ENCODE data around the gene WIPF3.

The WIPF3 gene

DNA sequence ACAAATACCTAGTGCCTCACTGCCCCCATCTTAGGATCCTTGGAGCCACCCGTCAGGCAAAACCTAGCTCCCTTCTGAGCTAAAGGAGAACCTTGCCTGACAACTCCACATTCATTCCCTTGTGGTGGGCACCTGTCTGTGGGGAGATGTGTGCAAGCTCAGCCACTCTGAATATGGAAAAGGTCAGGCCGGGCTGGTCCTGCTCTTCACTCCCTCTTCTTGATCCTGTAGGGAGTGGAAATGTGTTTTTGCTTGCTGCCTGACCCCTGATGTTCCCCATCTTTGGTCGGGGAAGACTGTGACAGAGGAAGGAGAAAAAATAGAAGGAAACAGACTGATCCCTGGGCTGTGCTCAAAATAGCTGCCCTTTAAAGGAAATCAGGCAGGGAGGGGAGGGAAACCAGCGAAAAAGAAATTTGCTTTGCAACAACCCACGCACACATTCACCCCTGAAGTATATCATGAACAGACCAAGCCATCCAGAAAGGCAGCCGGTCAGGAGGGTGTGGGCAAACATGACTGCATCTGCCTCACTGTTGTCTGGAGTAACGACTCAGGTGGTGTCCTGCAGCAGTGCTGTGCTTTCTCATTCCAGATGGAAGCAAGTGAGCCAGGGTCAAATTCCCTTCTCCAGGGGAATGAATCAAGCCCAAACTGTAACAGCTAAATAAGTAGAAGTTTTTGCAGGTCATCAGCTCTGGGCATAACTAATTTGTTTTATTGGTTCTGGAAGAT is 109.3 kb downstream of the WIPF3 start:
- no peak for DNase-seq (ENCODE audit: low spot score)

DNA sequence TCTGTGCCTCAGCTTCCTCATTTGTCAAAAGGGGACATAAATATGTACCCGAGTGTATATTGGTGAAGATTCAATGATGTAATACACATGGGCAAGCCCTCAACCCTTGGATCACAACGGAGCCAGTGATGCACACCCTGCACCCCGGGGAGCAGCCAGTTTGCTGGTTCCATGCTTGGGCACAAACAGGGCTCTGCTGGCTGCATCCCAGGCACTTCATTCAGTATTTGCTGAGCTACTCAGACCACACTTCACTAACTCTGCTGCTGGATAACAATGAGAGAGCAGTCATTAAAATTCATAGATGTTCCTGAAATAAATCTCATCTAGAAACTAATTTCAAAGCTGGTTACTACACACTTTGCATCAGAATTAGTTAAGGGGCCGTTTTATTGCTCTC is 111.3 kb downstream of the WIPF3 start:
- peak; percentile 44 for DNase-seq (ENCODE audit: low spot score)

DNA sequence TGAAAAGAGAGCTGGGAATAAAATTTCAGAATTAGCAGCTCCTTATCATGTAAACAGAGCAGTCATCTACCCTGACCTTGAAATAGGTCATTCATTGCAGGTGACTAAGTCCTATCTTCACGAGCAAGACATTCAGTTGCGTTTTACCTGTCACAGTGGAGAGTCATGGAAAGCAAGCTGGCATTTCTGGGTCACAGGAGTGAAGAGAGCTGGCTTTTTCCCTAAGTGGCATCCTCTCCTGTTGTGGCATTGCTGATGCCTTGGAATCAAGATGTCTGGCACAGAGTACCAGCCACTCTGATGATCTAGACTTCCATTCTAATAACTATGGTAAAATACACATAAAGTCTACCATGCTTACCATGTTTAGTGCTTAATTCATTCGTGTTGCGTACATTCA is 112.5 kb downstream of the WIPF3 start:
- no peak for DNase-seq (ENCODE audit: low spot score)

DNA sequence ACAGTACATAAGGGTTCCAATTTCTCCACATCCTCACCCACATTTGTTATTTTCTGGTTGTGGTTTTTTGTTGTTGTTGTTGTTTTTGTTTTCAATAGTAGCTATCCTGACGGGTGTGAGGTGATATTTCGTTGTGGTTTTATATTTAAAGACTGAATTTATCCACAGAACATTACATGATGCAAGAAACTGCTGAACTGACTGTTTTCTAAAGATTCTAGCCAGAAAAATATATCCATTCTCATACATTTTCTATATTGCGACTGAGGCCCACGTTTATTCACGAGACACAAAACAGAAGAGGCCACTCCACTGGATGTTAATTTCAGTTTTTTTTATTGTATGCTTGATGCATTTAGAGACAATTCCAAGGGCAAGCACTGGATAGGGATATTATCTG is 113.5 kb downstream of the WIPF3 start:
- no peak for DNase-seq (ENCODE audit: low spot score)

DNA sequence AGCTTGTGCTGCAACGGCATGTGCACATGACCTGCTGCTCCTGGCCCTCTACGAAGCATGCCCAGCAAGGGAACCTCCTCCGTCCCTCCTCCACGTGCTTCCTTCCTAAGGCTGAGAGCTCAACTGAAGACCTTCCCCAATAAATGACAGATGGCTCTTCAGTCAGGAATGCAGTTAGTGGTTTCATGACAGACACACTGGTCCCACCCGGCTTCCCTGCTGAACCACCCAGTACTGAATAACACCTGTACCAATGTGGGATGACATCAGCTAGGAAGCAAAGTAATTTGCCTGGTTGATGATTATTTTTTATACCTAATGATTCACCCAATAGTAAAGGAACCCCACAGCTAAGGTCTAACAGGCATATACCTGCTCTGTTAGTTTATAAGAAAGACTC is 114.2 kb downstream of the WIPF3 start:
- DNase-seq (ENCODE audit: low spot score), result no peak

DNA sequence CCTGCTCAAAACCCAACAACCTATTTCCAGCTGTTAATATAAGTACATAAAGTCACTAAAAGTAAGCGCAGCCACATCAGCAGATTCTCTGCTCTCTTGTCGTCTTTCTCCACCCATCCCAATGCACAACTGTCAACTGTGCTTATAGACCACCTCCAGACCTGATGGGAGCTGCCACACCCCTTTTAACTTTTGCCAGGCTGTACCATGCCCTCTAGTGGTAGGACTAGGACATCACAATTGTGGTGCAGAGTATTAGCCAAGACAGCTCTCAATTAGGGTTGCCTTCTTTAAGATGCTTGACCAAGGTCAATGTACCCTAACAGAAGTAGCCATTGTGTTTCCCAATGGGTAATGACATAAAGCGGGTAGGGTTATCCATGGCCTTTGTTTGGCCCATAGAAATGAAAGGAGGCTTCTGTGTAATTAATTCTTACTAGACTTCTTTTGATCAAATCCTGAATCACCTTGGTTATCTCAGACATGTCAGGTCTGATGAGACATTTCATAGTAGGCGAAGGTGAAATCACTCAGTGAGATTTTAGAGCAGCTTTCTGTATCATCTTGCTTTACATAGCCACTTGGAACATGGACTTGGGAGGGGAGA is 115.2 kb downstream of the WIPF3 start:
- peak; percentile 69 for DNase-seq (ENCODE audit: low spot score)

DNA sequence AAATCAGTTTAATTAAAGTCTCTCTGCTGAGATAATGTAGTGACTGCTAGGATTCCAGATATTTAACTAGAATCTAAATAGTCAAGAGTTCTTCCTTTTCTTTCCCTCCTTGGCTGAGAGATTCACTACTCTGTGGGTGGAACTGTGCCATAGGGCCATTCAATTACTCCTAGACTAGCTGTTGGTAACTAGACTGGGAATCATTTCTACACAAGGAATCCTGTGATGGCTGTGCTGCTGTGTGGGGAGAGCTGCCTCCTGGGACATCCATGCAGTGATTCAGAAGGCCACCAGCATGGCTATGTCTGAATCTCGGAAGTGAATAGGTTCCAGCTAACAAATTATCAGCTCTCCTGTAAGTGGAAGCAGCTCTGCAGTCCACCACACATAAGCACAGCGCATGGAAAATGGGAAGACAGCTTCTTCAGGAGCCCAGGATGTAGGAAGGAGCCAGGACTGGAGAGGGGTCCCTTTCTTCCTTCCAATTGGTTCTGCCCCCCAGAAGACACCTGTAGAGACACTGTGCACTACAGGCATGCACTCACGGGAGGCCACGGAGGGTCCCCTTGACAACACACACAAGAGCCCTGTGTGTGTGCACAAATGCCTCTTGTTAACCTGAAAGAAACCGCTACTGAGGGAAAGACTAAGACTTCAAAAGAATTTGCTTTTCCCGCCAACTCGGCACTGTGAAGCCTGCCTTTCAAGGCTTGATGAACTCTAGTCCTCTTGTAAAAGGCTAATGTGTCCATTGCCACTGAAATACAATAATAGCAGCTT is 116.8 kb downstream of the WIPF3 start:
- no peak for DNase-seq (ENCODE audit: low spot score)

DNA sequence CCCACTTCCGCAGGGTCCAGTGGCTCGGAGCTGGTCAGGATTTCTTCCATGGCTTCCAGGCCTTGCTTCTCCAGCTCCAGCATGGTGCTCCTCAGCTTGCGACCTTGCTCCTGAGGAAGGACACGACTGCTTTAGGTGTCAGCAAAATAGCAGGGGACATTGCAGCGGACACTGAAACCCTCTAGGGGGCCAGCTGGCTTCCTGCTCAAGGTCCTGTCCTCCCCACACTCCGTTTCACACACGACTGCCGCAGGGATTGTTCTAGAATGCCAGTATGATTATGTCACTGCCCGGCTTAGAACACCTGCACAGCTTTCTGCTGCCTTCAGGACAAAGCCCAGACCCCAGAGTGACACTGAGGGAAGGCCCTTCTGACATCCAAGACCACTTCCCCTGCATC is 117.7 kb downstream of the WIPF3 start:
- DNase-seq (ENCODE audit: low spot score), result no peak

DNA sequence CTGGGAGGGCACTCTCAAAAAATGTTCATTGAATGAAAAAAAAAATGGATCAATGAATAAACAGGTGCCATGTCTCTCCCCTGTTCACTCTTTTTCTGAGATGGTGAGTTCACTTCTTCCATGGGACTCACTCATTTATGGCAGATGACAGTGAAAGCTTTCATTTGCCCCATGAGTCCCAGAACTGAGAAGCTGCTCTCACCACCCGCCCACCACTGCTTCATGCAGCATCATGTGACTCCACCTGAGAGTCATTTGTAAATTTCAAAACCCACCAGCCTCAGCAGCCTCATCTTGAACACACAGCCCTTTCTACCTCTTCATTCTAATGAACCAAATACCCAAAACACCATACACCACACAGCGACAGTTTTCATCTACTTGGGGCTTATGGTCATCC is 118.4 kb downstream of the WIPF3 start:
- no peak for DNase-seq (ENCODE audit: low spot score)

DNA sequence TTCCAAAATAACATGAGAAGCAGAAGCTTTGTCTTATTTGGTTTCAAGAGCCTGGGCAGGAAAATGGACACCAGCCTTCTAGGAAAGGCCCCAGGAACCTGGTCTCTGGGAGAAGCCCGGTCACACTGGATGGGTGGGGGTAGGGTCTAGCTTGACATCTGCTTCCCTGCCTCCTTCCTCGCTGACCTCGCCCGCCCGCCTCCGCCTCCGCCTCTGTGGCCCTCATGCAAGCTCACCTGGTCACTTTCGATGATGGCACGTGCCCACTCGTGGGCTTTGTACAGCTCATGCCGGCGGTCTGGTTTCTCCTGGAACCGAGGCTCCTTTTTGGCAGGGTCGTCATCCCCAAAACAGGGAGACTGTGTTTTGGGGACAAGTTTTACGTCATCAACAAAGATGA is 119.9 kb downstream of the WIPF3 start:
- DNase-seq (ENCODE audit: low spot score), result no peak

DNA sequence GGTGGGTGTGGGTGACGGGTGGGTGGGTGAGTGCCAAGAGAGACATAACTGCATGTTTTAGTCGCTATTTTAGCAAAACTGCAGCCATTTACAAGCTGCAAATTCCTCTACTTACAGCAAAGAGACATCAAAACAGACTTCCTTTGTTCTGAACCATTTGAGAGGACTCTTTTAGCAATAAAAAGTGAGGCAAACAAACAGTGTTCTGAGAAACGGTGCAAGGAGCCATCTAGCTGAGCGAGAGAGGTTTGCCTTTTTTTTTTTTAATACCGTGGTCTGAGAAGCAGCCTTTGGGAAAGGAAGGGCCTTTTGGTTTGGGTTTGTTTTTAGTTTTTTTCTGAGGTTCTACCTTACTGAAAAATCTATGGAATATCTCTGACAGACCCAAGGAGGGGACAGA is 120.4 kb downstream of the WIPF3 start:
- DNase-seq (ENCODE audit: low spot score), result no peak

DNA sequence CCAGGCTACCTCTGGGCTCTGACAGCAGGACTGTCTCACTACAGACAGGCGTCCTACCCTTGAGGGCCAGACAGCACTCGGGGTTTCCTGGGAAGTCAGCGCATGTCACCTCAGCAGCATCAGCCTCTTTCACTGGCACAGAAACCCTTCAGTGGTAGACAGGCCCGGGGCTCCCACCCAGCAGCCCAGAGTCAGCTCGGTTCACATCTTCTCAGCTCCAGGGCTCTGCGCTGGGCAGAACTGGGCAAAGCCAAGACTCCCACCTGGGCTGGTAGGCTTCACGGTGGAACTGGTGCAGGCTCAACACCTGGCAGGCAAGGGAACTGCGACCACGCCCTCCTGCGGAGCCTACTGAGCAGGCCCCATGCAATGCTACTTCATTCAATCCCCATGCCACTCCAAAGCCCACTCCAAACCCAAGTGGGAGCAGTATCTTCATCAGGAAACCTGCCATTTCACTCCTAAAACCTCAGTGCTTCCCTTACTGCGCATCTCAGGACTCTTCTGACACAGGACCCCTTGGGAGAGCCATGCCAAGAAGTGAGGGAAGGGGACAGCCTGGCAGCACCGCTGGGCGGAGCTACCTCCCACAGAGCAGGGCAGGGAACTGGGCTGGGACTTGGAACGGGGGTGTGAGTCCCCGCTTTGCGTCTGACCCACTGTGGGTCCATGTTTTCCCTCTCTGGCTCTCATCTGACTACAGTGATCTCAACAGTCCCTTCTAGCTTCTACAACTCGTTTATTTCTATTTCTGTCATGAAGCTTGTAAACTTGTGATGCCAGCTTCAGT is 122.9 kb downstream of the WIPF3 start:
- no peak for DNase-seq (ENCODE audit: low spot score)

DNA sequence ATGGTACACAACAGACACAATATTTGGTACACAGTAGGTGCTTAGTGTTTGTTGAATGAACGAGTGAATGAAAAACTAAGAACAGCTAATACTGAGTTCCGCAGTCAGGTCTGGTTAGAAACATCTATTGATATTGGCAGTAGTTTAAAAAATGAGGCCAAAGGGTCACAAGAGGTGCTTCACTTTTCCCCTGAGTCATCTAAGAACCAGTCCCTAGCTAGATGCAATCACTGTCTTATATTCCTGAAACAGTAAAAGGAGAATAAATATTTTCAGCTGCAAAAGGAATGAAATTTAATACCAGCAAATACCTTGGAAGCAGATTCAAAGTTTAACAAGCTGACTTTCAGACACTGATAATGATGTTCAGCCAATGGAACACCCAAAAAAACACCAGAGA is 128.8 kb downstream of the WIPF3 start:
- no peak for DNase-seq (ENCODE audit: low spot score)

DNA sequence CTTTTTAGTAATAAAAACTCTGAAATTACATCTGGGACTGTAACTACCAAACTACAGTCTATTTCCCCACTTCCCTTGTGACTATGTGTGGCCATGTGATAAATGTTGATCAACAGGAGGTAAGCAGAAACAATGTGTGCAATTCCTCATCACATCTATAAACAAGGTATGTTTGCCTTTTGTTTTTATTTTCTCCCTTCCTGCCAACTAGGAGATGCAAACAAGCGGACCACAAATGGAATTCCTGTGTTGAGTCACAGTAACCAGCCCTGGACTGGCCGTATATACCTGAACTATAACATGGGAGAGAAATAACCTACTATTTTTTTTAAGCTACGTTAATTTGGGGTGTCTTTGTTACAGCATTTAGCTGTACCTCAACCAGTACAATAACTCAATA is 130.8 kb downstream of the WIPF3 start:
- DNase-seq (ENCODE audit: low spot score), result no peak

DNA sequence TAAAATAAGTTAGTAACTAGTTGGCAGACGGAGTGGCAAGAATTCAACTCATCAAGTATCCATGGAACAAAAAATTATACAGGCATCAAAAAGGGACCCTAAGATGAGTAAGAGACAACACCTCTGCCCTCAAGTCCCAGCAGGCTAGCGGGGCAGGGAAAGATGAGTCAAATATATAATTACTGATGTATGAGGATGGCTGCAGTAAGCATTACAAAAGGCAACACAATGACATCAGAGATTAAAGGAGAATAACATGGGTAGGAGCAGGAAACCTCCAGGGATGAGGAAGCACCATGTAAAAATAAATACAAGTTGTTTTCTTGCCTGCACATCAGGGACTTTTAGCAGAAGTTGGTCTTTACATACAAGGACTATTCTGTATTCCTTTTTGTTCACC is 133.9 kb downstream of the WIPF3 start:
- no peak for DNase-seq (ENCODE audit: low spot score)

DNA sequence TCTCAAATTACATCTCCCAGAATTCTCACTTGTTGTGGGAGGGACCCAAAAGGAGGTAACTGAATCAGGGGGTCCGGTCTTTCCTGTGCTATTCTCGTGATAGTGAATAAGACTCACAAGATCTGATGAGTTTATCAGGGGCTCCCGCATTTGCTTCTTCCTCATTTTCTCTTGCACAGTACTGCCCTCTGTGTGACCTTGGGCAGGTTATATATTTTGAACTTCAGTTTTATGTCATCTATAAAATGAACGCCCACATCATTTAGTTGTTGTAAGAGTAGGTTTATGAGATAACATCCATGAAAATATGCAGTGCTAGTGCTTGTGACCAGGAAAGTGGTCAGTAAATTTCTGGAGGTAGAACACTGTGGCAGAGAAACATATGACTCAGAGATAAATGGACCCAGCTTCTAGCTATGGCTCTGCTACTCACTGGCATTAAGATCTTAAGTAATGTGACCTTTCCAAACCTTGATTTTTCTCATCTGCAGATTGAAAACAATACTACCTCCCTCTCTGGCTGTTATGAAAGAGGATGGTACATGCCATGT is 139.0 kb downstream of the WIPF3 start:
- no peak for DNase-seq (ENCODE audit: low spot score)

DNA sequence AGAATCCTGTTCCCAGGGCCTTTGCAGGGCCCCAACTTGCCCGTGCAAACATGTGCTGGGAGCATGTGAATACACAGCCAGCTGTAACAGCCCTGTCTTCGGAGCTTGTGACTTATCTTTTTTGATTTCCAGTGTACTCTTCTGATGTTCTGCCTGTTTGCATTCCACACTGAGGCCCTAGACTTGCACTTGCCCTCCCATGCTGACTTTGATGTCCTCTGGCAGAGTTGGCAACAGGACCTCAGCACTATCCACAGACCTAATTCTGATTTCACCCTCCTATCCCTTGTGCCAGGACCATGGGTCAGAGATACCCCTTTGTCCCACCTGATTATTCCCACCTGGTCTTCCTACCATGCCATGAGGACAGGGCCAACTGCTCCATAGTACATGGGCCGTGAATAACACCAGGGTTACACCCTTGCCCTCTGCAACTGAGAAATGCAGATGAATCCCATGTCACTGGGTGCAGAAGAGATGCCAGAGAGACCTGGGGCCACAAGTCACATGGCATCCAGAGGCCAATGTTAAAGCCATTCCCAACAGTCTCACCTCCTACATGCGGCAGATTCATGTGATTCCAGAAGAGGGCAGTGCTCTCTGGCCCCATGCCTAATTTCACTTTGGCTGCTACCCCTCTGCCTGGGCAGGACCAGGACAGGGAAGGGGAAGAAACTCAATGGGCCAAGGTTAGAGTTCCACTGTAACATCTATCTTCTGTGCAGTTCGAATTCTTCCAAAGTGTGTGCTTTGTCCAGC is 140.3 kb downstream of the WIPF3 start:
- no peak for DNase-seq (ENCODE audit: low spot score)

DNA sequence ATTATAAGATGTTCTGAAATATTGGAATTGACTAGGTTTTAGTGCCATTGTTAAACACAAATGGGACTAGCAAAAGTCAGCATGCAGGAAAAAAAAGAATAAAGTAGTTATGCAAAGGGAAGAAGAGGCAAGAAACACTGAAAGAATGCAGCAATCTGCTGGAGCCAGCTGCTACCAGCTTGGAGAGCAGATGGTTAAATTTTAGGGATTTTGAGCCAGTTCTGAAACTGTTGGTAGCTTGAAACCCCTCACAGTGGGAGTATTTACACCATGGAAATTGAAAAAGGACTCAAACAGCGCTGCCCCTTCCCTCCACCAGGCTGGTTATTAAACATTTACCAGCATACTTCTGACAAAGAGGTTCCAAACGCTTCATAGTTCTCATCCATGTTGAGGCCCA is 142.3 kb downstream of the WIPF3 start:
- DNase-seq (ENCODE audit: low spot score), result no peak

DNA sequence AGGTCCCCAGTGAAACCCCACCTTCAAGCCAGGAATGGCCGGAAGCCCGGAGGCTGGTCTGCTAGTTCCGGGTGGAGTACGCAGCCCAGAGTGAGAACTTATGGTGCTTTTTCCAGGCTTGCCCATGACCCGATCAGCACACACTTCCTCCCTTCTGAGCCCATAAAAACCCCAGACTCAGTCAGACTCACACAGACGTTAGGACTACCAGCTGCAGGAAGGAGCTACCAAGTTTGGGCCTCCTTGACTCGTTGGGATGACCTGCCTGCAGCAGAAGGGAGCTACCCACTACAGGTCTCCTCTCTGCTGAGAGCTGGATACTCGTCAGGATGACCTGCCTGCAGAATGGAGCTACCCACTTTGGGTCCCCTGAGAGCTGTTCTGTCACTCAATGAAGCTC is 144.2 kb downstream of the WIPF3 start:
- DNase-seq (ENCODE audit: low spot score), result no peak

DNA sequence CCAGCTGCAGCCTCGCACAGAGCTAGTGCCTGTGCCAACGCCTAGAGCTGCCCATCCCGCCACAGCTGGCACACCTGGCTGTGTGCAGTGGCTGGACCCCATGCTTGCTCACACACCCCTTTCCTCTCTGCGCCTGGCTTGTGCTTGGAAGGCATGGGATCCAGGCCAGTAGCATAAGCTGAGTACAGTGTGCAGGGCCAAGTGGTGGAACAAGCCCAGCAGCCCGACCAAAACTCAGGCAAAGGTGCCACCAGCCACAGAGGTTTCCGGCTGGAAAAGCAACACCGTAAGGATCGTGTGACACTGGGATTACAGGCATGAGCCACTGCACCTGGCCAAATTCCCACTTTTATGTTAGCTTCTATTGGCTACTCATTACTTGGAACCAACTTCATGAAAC is 144.9 kb downstream of the WIPF3 start:
- no peak for DNase-seq (ENCODE audit: low spot score)

DNA sequence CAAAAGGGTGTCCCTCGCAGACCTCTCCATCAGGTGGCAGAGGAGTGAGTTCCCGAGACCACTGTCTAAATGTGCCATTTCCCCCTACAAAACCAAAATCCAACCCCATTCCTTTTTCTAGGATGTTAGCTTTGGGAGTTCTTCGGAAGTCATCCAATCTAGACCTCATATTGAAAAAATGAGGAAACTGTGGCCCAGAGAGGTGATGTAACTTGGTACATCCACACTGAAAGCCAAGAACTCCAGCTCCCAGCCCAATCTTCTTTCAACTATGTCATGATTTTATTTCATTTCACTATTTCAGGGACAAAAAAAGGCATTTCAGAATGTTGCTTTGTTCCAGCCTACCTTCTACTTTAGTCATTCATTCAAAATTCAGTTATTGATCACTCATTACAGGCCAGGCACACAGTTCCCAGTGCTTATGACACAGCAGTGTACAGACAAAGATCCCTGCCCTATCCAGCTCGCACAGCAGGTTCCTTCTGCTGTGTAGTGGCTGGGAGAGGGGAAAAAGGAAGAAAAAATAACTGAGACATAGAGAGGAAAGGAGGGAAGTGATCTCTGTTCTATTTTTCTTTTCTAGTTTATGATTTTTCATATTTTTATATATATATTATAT is 147.5 kb downstream of the WIPF3 start:
- DNase-seq (ENCODE audit: low spot score), result no peak
